BJ (cell line): ENCODE measurements around the gene MRPL24. TPM values are rescaled to one million over a fixed set of nuclear protein-coding genes. Genes with fewer than 3 reads are reported as not detected.

Source experiments
- CTCF ChIA-PET: fragments of 350-600 bp; formaldehyde crosslinking; extraction: SDS; loops from one replicate; lab custom pipeline; 2021; ENCODE audit warnings: antibody characterized with exemption, inconsistent platforms; lab: Yijun Ruan, JAX
- POLR2A ChIA-PET: fragments of 300-600 bp; sonication (Branson Sonifier 250); formaldehyde crosslinking; extraction: SDS; loops from one replicate; lab custom pipeline; 2021; ENCODE audit warnings: antibody characterized with exemption; lab: Charles Lee
- DNase-seq: peaks from one replicate; pipeline ENCODE4 v3.0.0-alpha.2; 2011; ENCODE audit warnings: low read depth
- H3K27me3 ChIP-seq: 2 replicates; pipeline ENCODE4 v1.6.0; 2011; ENCODE audit warnings: low read length; ENCODE audit not compliant: control insufficient read depth, insufficient read depth
- H3K36me3 ChIP-seq: 2 replicates; pipeline ENCODE4 v1.5.1; 2011; ENCODE audit warnings: low read length; ENCODE audit not compliant: control insufficient read depth, insufficient read depth
- H3K4me3 ChIP-seq: 2 replicates; pipeline ENCODE4 v1.5.1; 2011; ENCODE audit warnings: low read depth, mild to moderate bottlenecking, control low read depth, low read length
- CTCF ChIP-seq: IDR thresholded peaks from 2 replicates; pipeline ENCODE4 v1.5.1; 2011; ENCODE audit warnings: low read depth, mild to moderate bottlenecking, control low read depth, inconsistent platforms, low read length, moderate library complexity; ENCODE audit not compliant: insufficient read depth
- polyA minus RNA-seq: library from RNA; depleted of rRNA, polyadenylated mRNA; stranded (reverse); fragments of >200 nt; gene quantifications from 2 replicates; pipeline ENCODE4 v1.2.3, GENCODE V29; 2011; rRNA and poly(A)+ RNA removed
- polyA plus RNA-seq: library from polyadenylated mRNA; depleted of rRNA; stranded (reverse); fragments of >200 nt; gene quantifications from 2 replicates; pipeline ENCODE4 v1.2.3, GENCODE V29; 2011; rRNA removed

Gene MRPL24
- polyA plus RNA-seq (104 and 120 TPM in 2 replicates), polyA minus RNA-seq (20.5 and 27.5 TPM in 2 replicates)

GRCh38 chr1:156740741-156741480, at the start of gene MRPL24:
Gene MRPL24 (minus strand): TSS chr1:156741088. CDS start chr1:156738704, 2,384 bp downstream.
- TF ChIP-seq CTCF: no peak
- peak within 1 kb of the TSS; percentile 53 for H3K4me3 ChIP-seq
- H3K27me3 ChIP-seq: no peaks in the 10 kb centered on the region
- peak; percentile 99 for DNase-seq
- CTCF ChIA-PET: interaction anchor here (0.6 to 2.8 kb wide), 10 partner anchors 10 to 119 kb away, joined by 3 to 19 read pairs (median 4); partner anchors contain the start of genes HDGF, NTRK1 and PRCC
- POLR2A ChIA-PET: interaction anchor here (0.6 to 1.4 kb wide), 8 partner anchors 11 to 264 kb away, joined by 3 to 11 read pairs (median 4); partner anchors contain the start of genes HDGF, ISG20L2, METTL25B and PRCC
- peaks cover 29% of the 10 kb centered on the region for H3K36me3 ChIP-seq

- CTCF ChIA-PET: interaction anchor here (0.6 to 2.6 kb wide), 6 partner anchors 8 to 102 kb away, joined by 3 to 9 read pairs (median 4); partner anchors contain the start of genes ISG20L2 and METTL25B
- TF ChIP-seq CTCF: no peak
- no peak for DNase-seq
- POLR2A ChIA-PET: no interaction called here
- Histone ChIP-seq H3K36me3 (peaks cover 24% of the 10 kb centered on the region), H3K4me3 (no peak overlapping the region), H3K27me3 (no peaks in the 10 kb centered on the region)
These were observed 48.9 kb upstream of the MRPL24 start for GRCh38 chr1:156789621-156790318.

GRCh38 chr1:156788136-156788535, 47.2 kb upstream of the MRPL24 start:
- ChIA-PET CTCF (interaction anchor here (1.5 kb wide), 1 partner anchor 62 kb away, joined by 5 read pairs; no protein-coding TSS in a partner anchor), POLR2A (no interaction called here)
- no peak overlapping the region for H3K4me3 ChIP-seq
- TF ChIP-seq CTCF: no peak
- no peak for DNase-seq
- H3K36me3 ChIP-seq: peaks cover 23% of the 10 kb centered on the region
- H3K27me3 ChIP-seq: no peaks in the 10 kb centered on the region

- DNase-seq: no peak
- Histone ChIP-seq H3K36me3 (peaks cover 20% of the 10 kb centered on the region), H3K4me3 (no peak overlapping the region), H3K27me3 (no peaks in the 10 kb centered on the region)
- CTCF ChIA-PET: interaction anchor here (1.1 to 7.5 kb wide), 4 partner anchors 12 to 103 kb away, joined by 3 to 60 read pairs (median 4); partner anchors contain the start of gene NTRK1
- POLR2A ChIA-PET: no interaction called here
- TF ChIP-seq CTCF: no peak
These were observed 45.8 kb upstream of the MRPL24 start for GRCh38 chr1:156786640-156787039.
